22Rv1 (cell line): ENCODE measurements around the gene MTHFD2L.

Experiments
- CTCF ChIP-seq: fragments of 450-650 bp; IDR thresholded peaks from 2 replicates; pipeline ENCODE4 v1.5.1; 2017; ENCODE audit warnings: mild to moderate bottlenecking
- ZFX ChIP-seq: fragments of 450-650 bp; IDR thresholded peaks from 2 replicates; pipeline ENCODE4 v1.6.1; 2017; ENCODE audit warnings: antibody characterized with exemption, borderline replicate concordance

GRCh38 chr4:74110670-74111069, 47.2 kb upstream of the MTHFD2L start:
- TF ChIP-seq CTCF (no peak), ZFX (no peak)
